Panc1 (cell line): ENCODE data around the gene DAB2IP. TPM values are rescaled to one million over a fixed set of nuclear protein-coding genes. Genes with fewer than 3 reads are reported as not detected.
"Not testable (repeated sequence)": the region's sequence is repeated elsewhere in the genome, so short reads cannot be mapped to it uniquely, and the experiment has no call there.

Experiments used
- ATAC-seq: fragments of 200-7000 bp; cut with Tn5 transposase; 2 replicates; pipeline ENCODE4 v1.9.1; 2020; ENCODE audit warnings: mild to moderate bottlenecking, moderate library complexity
- BruUV-seq: library from RNA; stranded (reverse); fragments of 400-500 nt; replicated peaks from 2 replicates; lab custom pipeline; 2021; lab: Mats Ljungman, UMichigan
- CTCF ChIA-PET: fragments of 300-600 bp; sonication (Branson Sonifier 250); formaldehyde crosslinking; loops from one replicate; lab custom pipeline; 2022; ENCODE audit warnings: antibody characterized with exemption; lab: Charles Lee
- POLR2A ChIA-PET: fragments of 300-600 bp; sonication (Branson Sonifier 250); formaldehyde crosslinking; loops from one replicate; lab custom pipeline; 2022; ENCODE audit warnings: antibody characterized with exemption; lab: Charles Lee
- DNase-seq: peaks from one replicate; pipeline ENCODE4 v3.0.0-alpha.2; 2010; ENCODE audit warnings: low read depth, low spot score
- H3K27ac ChIP-seq: 2 replicates; pipeline ENCODE4 v1.5.1; 2011; ENCODE audit warnings: mild to moderate bottlenecking, low read length, inconsistent platforms
- H3K27me3 ChIP-seq: fragments of 200-500 bp; sonication (Bioruptor generic); 2 replicates; pipeline ENCODE4 v1.6.0; 2014; ENCODE audit warnings: low read length, inconsistent platforms; ENCODE audit not compliant: control insufficient read depth, insufficient read depth
- H3K36me3 ChIP-seq: fragments of 200-500 bp; sonication (Bioruptor generic); 2 replicates; pipeline ENCODE4 v1.5.1; 2014; ENCODE audit warnings: inconsistent platforms, mild to moderate bottlenecking, low read length, moderate library complexity; ENCODE audit not compliant: control insufficient read depth, insufficient read depth
- H3K4me1 ChIP-seq: 2 replicates; pipeline ENCODE4 v1.5.1; 2011; ENCODE audit warnings: inconsistent platforms, mild to moderate bottlenecking, low read length, moderate library complexity; ENCODE audit not compliant: control insufficient read depth, insufficient read depth
- H3K4me3 ChIP-seq, 2 experiments: 2 replicates each; pipeline ENCODE4 v1.5.1; 2011 to 2012; ENCODE audit warnings: low read depth in 2 of 2, low read length in 2 of 2, mild to moderate bottlenecking in 2 of 2, inconsistent platforms in 1 of 2, moderate library complexity in 1 of 2
- H3K9me3 ChIP-seq: fragments of 200-500 bp; sonication (Bioruptor generic); 2 replicates; pipeline ENCODE4 v1.5.1; 2014; ENCODE audit warnings: low read depth, mild to moderate bottlenecking, inconsistent platforms, low read length, moderate library complexity; ENCODE audit not compliant: control insufficient read depth, insufficient read depth
- POLR2AphosphoS5 ChIP-seq: IDR thresholded peaks from 2 replicates; pipeline ENCODE4 v1.6.1; 2012; ENCODE audit warnings: mild to moderate bottlenecking, low read depth, low read length, moderate library complexity
- SIN3A ChIP-seq: IDR thresholded peaks from 2 replicates; pipeline ENCODE4 v1.6.1; 2012; ENCODE audit warnings: low read depth, mild to moderate bottlenecking, low read length, moderate library complexity, borderline replicate concordance; ENCODE audit not compliant: insufficient read depth
- TCF7L2 ChIP-seq: IDR thresholded peaks from 2 replicates; pipeline ENCODE4 v1.6.1; 2011; ENCODE audit warnings: mild to moderate bottlenecking, low read depth, low read length, inconsistent platforms
- in situ Hi-C: cut with HindIII; loops from 2 replicates; pipeline ENCODE4 v1.10.0; 2016; ENCODE audit warnings: low sequenced_read_pairs, low pct_unique_long_range_greater_than_20kb
- intact Hi-C: fragments of 100-400 bp; cut with micrococcal nuclease; formaldehyde crosslinking; loops from one replicate; pipeline ENCODE4 v1.10.0; 2022; ENCODE audit not compliant: unreplicated experiment
- total RNA-seq: library from RNA; stranded (reverse); gene quantifications from one replicate; pipeline ENCODE4 v1.2.1, GENCODE V29; 2021; ENCODE audit not compliant: unreplicated experiment
- TF ChIP-seq, protein P1 (sequence below): fragments of 450-650 bp; IDR thresholded peaks from 2 replicates; pipeline ENCODE4 v1.5.1; 2017; ENCODE audit warnings: mild to moderate bottlenecking
- TF ChIP-seq, protein P2 (sequence below), 2 experiments: IDR thresholded peaks; 2 replicates each; pipeline ENCODE4 v1.6.1; 2011 to 2012; ENCODE audit warnings: low read depth in 2 of 2, control low read depth in 1 of 2, low read length in 1 of 2, mild to moderate bottlenecking in 1 of 2, moderate library complexity in 1 of 2; ENCODE audit not compliant: insufficient read depth in 1 of 2

The DAB2IP gene
- total RNA-seq, 1 experiment from 2014 or later: 18.4 TPM

DNA sequence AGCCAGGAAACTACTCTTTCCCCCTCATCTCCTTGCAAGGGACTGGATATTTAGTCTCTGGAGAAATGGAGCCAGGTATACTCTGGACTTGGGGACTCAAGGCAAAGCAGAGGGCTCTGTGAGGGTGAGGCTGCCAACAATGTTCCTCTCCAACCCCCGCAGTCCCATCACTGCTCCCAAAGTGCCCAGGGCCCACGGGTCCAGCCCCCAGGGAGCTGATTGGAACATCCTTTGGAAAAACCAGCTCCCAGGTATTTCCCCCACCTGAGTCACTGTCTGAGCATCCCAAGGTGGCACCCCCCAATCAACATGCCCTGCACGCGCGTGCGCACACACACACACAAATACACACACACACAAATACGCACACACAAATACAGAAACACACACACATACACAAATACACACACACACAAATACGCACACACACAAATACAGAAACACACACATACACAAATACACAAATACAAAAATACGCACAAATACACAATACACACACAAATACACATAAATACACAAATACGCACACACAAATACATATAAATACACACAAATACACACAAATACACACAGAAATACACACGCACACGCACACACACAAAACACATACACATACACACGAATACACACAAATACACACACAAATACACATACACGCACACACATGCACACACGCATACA is 137.4 kb downstream of the DAB2IP start:
- ATAC-seq (no peak), DNase-seq (no peak)
- CTCF ChIA-PET: no interaction called here
- Histone ChIP-seq H3K36me3 (no peaks in the 10 kb centered on the region), H3K27me3 (no peaks in the 10 kb centered on the region), H3K27ac (no peak overlapping the region), H3K4me3 (no peak overlapping the region), H3K4me1 (no peaks in the 10 kb centered on the region), H3K9me3 (no peaks in the 10 kb centered on the region)
- TF ChIP-seq, protein P1, sequence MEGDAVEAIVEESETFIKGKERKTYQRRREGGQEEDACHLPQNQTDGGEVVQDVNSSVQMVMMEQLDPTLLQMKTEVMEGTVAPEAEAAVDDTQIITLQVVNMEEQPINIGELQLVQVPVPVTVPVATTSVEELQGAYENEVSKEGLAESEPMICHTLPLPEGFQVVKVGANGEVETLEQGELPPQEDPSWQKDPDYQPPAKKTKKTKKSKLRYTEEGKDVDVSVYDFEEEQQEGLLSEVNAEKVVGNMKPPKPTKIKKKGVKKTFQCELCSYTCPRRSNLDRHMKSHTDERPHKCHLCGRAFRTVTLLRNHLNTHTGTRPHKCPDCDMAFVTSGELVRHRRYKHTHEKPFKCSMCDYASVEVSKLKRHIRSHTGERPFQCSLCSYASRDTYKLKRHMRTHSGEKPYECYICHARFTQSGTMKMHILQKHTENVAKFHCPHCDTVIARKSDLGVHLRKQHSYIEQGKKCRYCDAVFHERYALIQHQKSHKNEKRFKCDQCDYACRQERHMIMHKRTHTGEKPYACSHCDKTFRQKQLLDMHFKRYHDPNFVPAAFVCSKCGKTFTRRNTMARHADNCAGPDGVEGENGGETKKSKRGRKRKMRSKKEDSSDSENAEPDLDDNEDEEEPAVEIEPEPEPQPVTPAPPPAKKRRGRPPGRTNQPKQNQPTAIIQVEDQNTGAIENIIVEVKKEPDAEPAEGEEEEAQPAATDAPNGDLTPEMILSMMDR: no peak
- TF ChIP-seq, protein P2, sequence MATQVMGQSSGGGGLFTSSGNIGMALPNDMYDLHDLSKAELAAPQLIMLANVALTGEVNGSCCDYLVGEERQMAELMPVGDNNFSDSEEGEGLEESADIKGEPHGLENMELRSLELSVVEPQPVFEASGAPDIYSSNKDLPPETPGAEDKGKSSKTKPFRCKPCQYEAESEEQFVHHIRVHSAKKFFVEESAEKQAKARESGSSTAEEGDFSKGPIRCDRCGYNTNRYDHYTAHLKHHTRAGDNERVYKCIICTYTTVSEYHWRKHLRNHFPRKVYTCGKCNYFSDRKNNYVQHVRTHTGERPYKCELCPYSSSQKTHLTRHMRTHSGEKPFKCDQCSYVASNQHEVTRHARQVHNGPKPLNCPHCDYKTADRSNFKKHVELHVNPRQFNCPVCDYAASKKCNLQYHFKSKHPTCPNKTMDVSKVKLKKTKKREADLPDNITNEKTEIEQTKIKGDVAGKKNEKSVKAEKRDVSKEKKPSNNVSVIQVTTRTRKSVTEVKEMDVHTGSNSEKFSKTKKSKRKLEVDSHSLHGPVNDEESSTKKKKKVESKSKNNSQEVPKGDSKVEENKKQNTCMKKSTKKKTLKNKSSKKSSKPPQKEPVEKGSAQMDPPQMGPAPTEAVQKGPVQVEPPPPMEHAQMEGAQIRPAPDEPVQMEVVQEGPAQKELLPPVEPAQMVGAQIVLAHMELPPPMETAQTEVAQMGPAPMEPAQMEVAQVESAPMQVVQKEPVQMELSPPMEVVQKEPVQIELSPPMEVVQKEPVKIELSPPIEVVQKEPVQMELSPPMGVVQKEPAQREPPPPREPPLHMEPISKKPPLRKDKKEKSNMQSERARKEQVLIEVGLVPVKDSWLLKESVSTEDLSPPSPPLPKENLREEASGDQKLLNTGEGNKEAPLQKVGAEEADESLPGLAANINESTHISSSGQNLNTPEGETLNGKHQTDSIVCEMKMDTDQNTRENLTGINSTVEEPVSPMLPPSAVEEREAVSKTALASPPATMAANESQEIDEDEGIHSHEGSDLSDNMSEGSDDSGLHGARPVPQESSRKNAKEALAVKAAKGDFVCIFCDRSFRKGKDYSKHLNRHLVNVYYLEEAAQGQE (IDR thresholded peaks at IDR 0.05; ENCODE audit: insufficient read depth in 1 of 2, low read depth in 2 of 2, low read length in 1 of 2): no peak
- TF ChIP-seq POLR2AphosphoS5: no peak
- no peak for TF ChIP-seq TCF7L2
- no peak for TF ChIP-seq SIN3A
- intact Hi-C loops: no loop called here
- in situ Hi-C loops: no loop called here
- POLR2A ChIA-PET: no interaction called here
- BruUV-seq: no TSS peak

DNA sequence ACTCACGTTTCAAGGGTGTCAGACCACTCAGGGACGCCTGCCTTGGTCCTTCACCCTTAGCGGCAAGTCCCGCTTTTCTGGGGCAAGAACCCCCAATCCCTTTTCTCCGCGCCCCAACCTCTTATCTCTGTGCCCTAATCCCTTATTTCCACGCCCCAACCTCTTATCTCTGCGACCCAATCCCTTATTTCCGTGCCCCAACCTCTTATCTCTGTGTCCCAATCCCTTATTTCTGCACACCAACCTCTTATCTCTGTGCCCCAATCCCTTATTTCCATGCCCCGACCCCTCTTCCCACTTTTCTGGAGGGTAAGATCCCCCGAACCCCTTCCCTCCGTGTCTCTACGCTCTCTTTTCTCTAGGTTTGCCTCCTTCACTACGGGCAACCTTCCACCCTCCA is 139.4 kb downstream of the DAB2IP start:
- CTCF ChIA-PET: no interaction called here
- no peak for ATAC-seq

DNA sequence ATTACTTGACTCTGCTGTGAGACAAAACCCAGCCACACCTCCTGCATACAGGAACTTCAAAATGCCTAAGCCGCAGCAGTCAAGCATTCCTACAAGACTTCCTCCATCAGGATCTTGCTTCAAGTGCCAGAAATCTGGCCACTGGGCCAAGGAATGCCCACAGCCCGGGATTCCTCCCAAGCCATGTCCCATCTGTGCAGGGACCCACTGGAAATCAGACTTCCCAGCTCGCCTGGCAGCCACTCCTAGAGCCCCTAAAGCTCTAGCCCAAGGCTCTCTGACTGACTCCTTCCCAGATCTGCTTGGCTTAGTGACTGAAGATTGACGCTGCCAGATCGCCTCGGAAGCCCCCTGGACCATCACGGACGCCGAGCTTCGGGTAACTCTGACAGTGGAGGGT is 141.0 kb downstream of the DAB2IP start:
- in situ Hi-C loops, POLR2A ChIA-PET, CTCF ChIA-PET: not testable (repeated sequence)

More for the DNA sequence above, 139.4 kb downstream of the DAB2IP start:
- in situ Hi-C loops: no loop called here
- intact Hi-C loops: no loop called here
- POLR2A ChIA-PET: no interaction called here
- Histone ChIP-seq H3K9me3 (no peaks in the 10 kb centered on the region), H3K27me3 (no peaks in the 10 kb centered on the region), H3K4me3 (no peak overlapping the region), H3K36me3 (no peaks in the 10 kb centered on the region), H3K27ac (no peak overlapping the region), H3K4me1 (no peaks in the 10 kb centered on the region)
- no TSS peak for BruUV-seq
- DNase-seq: no peak
- TF ChIP-seq, protein P1: no peak
- no peak for TF ChIP-seq SIN3A
- TF ChIP-seq POLR2AphosphoS5: no peak
- TF ChIP-seq TCF7L2: no peak
- TF ChIP-seq, protein P2 (IDR thresholded peaks at IDR 0.05; ENCODE audit: insufficient read depth in 1 of 2, low read depth in 2 of 2, low read length in 1 of 2): no peak

More for the DNA sequence above, 141.0 kb downstream of the DAB2IP start:
- H3K27me3 ChIP-seq, H3K36me3 ChIP-seq, DNase-seq, BruUV-seq, intact Hi-C loops, ATAC-seq, H3K27ac ChIP-seq, H3K4me3 ChIP-seq, H3K4me1 ChIP-seq, H3K9me3 ChIP-seq: not testable (repeated sequence)
